OCI-LY7 (cell line): ENCODE measurements around the gene NMRAL1.

ENCODE experiments used
- EZH2phosphoT487 ChIP-seq: fragments of 200-600 bp; sonication (generic); IDR thresholded peaks from 2 replicates; pipeline ENCODE4 v1.6.1; 2018; ENCODE audit warnings: low read depth, borderline replicate concordance, mild to moderate bottlenecking, mixed run types, antibody characterized with exemption, low read length, moderate library complexity, mixed read lengths
- TF ChIP-seq, protein P1 (sequence below): fragments of 200-600 bp; sonication (generic); conservative IDR thresholded peaks from 2 replicates; pipeline ENCODE4 v1.5.1; 2014; ENCODE audit warnings: mild to moderate bottlenecking, antibody characterized with exemption, low read length, moderate library complexity, mixed read lengths

DNA sequence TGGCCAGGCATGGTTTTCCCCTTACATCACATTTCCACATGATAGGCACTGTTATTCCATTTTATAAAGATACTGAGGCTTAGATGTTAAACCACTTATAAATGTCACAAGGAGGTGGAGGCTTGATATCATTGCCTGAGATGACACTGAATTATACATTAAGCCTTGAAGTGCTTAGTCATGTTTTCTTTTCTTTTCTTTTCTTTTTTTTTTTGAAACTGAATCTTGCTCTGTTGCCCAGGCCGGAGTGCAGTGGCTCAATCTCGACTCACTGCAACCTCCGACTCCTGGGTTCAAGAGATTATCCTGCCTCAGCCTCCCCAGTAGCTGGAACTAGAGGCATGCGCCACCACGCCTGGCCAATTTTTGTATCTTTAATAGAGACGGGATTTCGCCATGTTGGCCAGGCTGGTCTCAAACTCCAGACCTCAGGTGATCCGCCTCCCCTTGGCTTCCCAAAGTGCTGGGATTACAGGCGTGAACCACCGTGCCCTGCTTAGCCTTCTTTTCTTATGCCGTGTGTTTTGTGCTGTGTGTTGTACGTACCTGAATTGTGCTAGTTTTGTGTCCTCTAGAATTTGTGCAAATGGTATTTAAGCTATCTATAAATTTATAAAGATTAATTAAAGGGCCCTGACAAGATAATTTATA, 47.6 kb downstream of the NMRAL1 start:
- TF ChIP-seq, protein P1, sequence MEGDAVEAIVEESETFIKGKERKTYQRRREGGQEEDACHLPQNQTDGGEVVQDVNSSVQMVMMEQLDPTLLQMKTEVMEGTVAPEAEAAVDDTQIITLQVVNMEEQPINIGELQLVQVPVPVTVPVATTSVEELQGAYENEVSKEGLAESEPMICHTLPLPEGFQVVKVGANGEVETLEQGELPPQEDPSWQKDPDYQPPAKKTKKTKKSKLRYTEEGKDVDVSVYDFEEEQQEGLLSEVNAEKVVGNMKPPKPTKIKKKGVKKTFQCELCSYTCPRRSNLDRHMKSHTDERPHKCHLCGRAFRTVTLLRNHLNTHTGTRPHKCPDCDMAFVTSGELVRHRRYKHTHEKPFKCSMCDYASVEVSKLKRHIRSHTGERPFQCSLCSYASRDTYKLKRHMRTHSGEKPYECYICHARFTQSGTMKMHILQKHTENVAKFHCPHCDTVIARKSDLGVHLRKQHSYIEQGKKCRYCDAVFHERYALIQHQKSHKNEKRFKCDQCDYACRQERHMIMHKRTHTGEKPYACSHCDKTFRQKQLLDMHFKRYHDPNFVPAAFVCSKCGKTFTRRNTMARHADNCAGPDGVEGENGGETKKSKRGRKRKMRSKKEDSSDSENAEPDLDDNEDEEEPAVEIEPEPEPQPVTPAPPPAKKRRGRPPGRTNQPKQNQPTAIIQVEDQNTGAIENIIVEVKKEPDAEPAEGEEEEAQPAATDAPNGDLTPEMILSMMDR, result no peak
- no peak for TF ChIP-seq EZH2phosphoT487
